ENCODE data around the gene NUBPL. TPM values are rescaled to one million over a fixed set of nuclear protein-coding genes. Genes with fewer than 3 reads are reported as not detected.
"Not testable (repeated sequence)": the region's sequence is repeated elsewhere in the genome, so short reads cannot be mapped to it uniquely, and the experiment has no call there.

Gene NUBPL
- total RNA-seq, 2 donors from 2014 or later: 9.2 to 30.0 TPM

DNA sequence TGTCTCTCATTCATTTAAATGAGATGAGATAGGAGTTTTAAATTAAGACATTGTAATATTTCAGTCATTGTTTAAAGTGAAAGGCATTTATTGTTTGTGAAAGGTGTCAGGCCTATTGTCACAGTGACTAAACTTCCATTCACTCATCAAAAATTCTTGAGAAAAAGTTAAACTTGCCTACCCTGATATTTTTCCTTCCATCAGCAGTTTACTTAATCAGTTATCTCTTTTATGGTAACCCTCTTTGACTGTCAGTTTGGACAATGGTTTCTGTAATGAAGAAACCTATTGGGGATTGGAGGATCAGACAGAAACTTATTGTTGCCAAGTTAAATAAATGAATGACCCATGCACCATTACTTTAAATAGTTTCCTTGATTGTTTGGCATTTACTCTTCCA is 241.6 kb downstream of the NUBPL start:
- no peaks in the 10 kb centered on the region for H3K27me3 ChIP-seq (replicated peaks; ENCODE audit: insufficient read depth)
- H3K9me3 ChIP-seq: peaks cover 2% of the 10 kb centered on the region
- H3K36me3 ChIP-seq: no peaks in the 10 kb centered on the region
- TF ChIP-seq, protein P1, sequence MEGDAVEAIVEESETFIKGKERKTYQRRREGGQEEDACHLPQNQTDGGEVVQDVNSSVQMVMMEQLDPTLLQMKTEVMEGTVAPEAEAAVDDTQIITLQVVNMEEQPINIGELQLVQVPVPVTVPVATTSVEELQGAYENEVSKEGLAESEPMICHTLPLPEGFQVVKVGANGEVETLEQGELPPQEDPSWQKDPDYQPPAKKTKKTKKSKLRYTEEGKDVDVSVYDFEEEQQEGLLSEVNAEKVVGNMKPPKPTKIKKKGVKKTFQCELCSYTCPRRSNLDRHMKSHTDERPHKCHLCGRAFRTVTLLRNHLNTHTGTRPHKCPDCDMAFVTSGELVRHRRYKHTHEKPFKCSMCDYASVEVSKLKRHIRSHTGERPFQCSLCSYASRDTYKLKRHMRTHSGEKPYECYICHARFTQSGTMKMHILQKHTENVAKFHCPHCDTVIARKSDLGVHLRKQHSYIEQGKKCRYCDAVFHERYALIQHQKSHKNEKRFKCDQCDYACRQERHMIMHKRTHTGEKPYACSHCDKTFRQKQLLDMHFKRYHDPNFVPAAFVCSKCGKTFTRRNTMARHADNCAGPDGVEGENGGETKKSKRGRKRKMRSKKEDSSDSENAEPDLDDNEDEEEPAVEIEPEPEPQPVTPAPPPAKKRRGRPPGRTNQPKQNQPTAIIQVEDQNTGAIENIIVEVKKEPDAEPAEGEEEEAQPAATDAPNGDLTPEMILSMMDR (IDR thresholded peaks at IDR 0.05): no peak
- H3K4me3 ChIP-seq: no peak overlapping the region
- peaks cover 0 to 4% of the 10 kb centered on the region in 2 donors for H3K4me1 ChIP-seq (ENCODE audit: control insufficient read depth in 1 of 2, low read depth in 2 of 2)
- ATAC-seq (ENCODE audit: insufficient number of reproducible peaks, low FRiP score, low read depth): no peak
- no peak for DNase-seq (ENCODE audit: low spot score)
- H3K27ac ChIP-seq: no peak overlapping the region

DNA sequence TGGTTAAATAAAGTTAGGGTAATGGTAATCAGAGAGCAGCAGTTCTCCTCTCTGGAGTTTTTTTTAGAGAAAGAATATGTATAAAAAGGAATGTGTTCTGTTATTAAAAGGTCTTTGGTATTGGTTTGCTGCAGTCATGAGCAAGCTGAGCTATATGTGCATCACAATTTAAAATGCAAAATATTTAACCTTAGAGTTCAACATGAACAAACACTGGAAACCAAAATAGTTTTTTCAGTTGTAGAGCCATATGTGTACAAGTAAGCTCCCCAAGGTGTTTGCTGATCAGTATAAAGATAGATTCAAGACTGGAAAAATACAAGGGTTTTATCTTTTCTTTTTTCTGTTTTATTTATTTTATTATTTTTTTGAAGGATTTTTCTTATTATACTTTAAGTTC is 245.0 kb downstream of the NUBPL start:
- H3K4me1 ChIP-seq (ENCODE audit: control insufficient read depth in 1 of 2, low read depth in 2 of 2): peaks cover 0 to 4% of the 10 kb centered on the region in 2 donors

GRCh38 chr14:31811693-31812628 is 250.8 kb downstream of the NUBPL start:
- not testable (repeated sequence) for H3K4me3 ChIP-seq; DNase-seq (ENCODE audit: low spot score); ATAC-seq (ENCODE audit: insufficient number of reproducible peaks, low FRiP score, low read depth); H3K4me1 ChIP-seq (ENCODE audit: control insufficient read depth in 1 of 2, low read depth in 2 of 2); H3K27ac ChIP-seq; H3K36me3 ChIP-seq; H3K9me3 ChIP-seq; H3K27me3 ChIP-seq (replicated peaks; ENCODE audit: insufficient read depth)

More for the DNA sequence above, 245.0 kb downstream of the NUBPL start:
- H3K27ac ChIP-seq: no peak overlapping the region
- H3K9me3 ChIP-seq: peaks cover 5% of the 10 kb centered on the region
- TF ChIP-seq, protein P1 (IDR thresholded peaks at IDR 0.05): no peak
- DNase-seq (ENCODE audit: low spot score) (no peak), ATAC-seq (ENCODE audit: insufficient number of reproducible peaks, low FRiP score, low read depth) (no peak)
- H3K27me3 ChIP-seq (replicated peaks; ENCODE audit: insufficient read depth): no peaks in the 10 kb centered on the region
- H3K36me3 ChIP-seq: no peaks in the 10 kb centered on the region
- H3K4me3 ChIP-seq: no peak overlapping the region

- H3K9me3 ChIP-seq; H3K27ac ChIP-seq; DNase-seq (ENCODE audit: low spot score); H3K36me3 ChIP-seq; ATAC-seq (ENCODE audit: insufficient number of reproducible peaks, low FRiP score, low read depth); H3K4me1 ChIP-seq (ENCODE audit: control insufficient read depth in 1 of 2, low read depth in 2 of 2); H3K27me3 ChIP-seq (replicated peaks; ENCODE audit: insufficient read depth); H3K4me3 ChIP-seq: not testable (repeated sequence)
Measured at GRCh38 chr14:31813724-31814490, 252.7 kb downstream of the NUBPL start.

DNA sequence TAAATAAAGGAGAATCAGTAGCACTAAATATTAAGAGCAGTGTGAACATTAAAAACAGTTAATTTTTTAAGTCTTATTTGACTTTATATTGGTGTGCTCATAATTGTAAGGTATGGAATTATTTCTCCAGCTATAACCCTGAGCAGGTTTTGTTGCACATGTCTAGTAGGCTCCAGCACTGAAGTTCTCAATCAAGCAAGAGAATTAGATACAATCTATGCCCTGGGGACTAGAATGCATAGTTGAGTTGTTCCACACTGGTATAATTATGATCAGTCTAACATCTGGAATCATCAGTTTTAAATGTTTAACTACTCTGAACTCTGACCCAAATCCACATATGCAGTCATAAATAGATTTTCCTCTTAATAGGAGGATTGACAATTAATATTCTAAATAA is 258.1 kb downstream of the NUBPL start:
- ATAC-seq (ENCODE audit: insufficient number of reproducible peaks, low FRiP score, low read depth) (no peak), DNase-seq (ENCODE audit: low spot score) (no peak)
- H3K4me1 ChIP-seq (ENCODE audit: control insufficient read depth in 1 of 2, low read depth in 2 of 2): no peaks in the 10 kb centered on the region
- H3K4me3 ChIP-seq: no peak overlapping the region
- H3K36me3 ChIP-seq: no peaks in the 10 kb centered on the region
- H3K27me3 ChIP-seq (replicated peaks; ENCODE audit: insufficient read depth): no peaks in the 10 kb centered on the region
- H3K9me3 ChIP-seq: no peaks in the 10 kb centered on the region
- TF ChIP-seq, protein P1 (IDR thresholded peaks at IDR 0.05): no peak
- no peak overlapping the region for H3K27ac ChIP-seq

- no peaks in the 10 kb centered on the region for H3K27me3 ChIP-seq (replicated peaks; ENCODE audit: insufficient read depth)
- no peak for ATAC-seq (ENCODE audit: insufficient number of reproducible peaks, low FRiP score, low read depth)
- no peak for DNase-seq (ENCODE audit: low spot score)
- H3K4me3 ChIP-seq: no peak overlapping the region
- H3K9me3 ChIP-seq: no peaks in the 10 kb centered on the region
- H3K4me1 ChIP-seq (ENCODE audit: control insufficient read depth in 1 of 2, low read depth in 2 of 2): no peaks in the 10 kb centered on the region
- TF ChIP-seq, protein P1 (IDR thresholded peaks at IDR 0.05): no peak
- H3K27ac ChIP-seq: no peak overlapping the region
- H3K36me3 ChIP-seq: no peaks in the 10 kb centered on the region
Measured at GRCh38 chr14:31825459-31825858, 264.3 kb downstream of the NUBPL start.

Measured in thoracic aorta (tissue), 2 donors.